H1 (cell line): ENCODE measurements around the gene NECAB3. TPM values are rescaled to one million over a fixed set of nuclear protein-coding genes. Genes with fewer than 3 reads are reported as not detected.

Experiments
- HDAC6 ChIP-seq: IDR thresholded peaks from one replicate; pipeline ENCODE4 v1.7.1; 2012; ENCODE audit warnings: low read depth, mild to moderate bottlenecking, inconsistent platforms, low read length, moderate library complexity
- POLR2A ChIP-seq, 2 experiments: IDR thresholded peaks; 1 replicate in 1 of 2; 2 replicates in 1 of 2; pipeline ENCODE4 v1.6.1; 2011; ENCODE audit warnings: low read depth in 2 of 2, low read length in 2 of 2, mild to moderate bottlenecking in 2 of 2; ENCODE audit errors: control extremely low read depth in 1 of 2
- POLR2AphosphoS5 ChIP-seq: IDR thresholded peaks from 2 replicates; pipeline ENCODE4 v1.6.1; 2011; ENCODE audit warnings: low read depth, low read length
- polyA plus RNA-seq, 7 experiments: library from polyadenylated mRNA; depleted of rRNA in 3 of 7; stranded (reverse) in 5 of 7; unstranded in 2 of 7; fragments of >200 nt in 5 of 7; fragments of 200-250 nt in 2 of 7; gene quantifications; 1 replicate in 5 of 7; 2 replicates in 1 of 7; 4 replicates in 1 of 7; pipeline versions ENCODE4 v1.2.1 to v1.2.3, GENCODE V29; 2011 to 2013; ENCODE audit warnings: missing spikeins in 2 of 7, mixed read lengths in 2 of 7
- total RNA-seq: library from RNA; stranded (reverse); fragmentation: NEBNext Ultra II Directional; extraction: Animal tissue kit (Norgen Biotek cat#: 25700); gene quantifications from 2 replicates; pipeline ENCODE4 v1.2.1, GENCODE V29; 2021

The NECAB3 gene
- total and polyA plus RNA-seq, 2 of the 8 experiments (the other 6 are each of a cell fraction or from before 2014, with no cell fraction given): 20.5 to 46.2 TPM

DNA sequence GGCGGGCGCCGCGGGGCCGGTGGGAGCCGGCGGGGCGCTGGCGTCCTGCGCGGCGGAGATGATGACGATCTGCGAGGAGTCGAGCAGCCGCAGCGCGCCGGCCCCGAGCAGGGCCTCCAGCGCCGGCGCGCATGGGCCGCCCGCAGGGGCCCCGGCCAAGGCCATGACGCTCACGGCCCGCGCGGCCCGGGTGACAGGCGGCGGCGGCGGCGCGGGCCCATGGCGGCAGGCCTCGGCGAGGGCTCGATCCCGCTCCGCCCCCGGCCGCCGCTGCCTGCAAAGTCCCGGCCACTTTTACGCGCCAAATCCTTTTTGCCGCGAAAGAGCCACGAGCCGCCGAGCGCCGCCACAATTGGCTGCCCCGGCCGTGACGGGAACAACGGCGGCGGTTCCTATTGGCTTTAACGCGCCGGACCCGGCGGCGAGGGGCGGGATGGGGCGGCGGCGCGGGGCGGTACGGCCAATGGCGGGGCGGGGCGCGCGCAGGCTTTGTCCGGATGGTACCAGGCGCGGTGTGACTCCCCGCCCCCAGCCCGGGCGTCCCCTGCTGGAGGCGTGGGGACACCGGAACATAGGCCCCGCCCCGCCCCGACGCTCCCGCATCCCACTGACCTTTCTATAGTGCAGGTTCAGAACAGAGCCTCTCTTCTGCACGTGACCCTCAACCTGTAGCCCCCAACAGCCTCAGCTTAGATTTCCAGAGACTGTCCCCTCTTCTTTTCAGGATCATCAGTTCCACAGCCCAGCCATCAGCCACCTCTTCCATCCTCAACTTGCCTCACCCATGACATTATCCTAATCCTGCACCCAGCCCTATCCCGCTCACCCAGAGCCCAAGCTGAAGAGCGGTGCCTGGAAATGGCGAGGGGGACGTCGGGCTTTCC is 12.1 kb upstream of the NECAB3 start, which contains the start of gene E2F1 (continued):
- TF ChIP-seq HDAC6 (no peak), POLR2AphosphoS5 (0 out of 2 replicates have a peak, but pooled peaks have one; percentile 49), POLR2A (IDR thresholded peaks at IDR 0.05; ENCODE audit: control extremely low read depth in 1 of 2, low read depth in 2 of 2, low read length in 2 of 2) (peak; percentile 60 to 69)
